ENCODE data around the gene KIF4A. TPM values are rescaled to one million over a fixed set of nuclear protein-coding genes. Genes with fewer than 3 reads are reported as not detected.

Gene KIF4A
- total RNA-seq, 2 donors from 2014 or later: 0.73 to 1.3 TPM

GRCh38 chrX:70449457-70449966 lies 159.6 kb downstream of the KIF4A start:
- H3K4me1 ChIP-seq (replicated peaks): no peaks in the 10 kb centered on the region
- no peaks in the 10 kb centered on the region for H3K27me3 ChIP-seq (replicated peaks; ENCODE audit: insufficient read depth)
- no peaks in the 10 kb centered on the region for H3K36me3 ChIP-seq
- intact Hi-C loops (cut with DNase I): no loop called here
- TF ChIP-seq POLR2AphosphoS5 (IDR thresholded peaks at IDR 0.05) (no peak), CTCF (IDR thresholded peaks at IDR 0.05) (no peak), POLR2A (IDR thresholded peaks at IDR 0.05) (no peak)
- no peaks in the 10 kb centered on the region for H3K9me3 ChIP-seq
- no peak overlapping the region for H3K4me3 ChIP-seq
- DNase-seq (ENCODE audit: low spot score): no peak
- H3K27ac ChIP-seq: no peak overlapping the region
- WGBS: 94% methylated on average over 14 of the region's 14 CpGs

GRCh38 chrX:70452143-70452733 lies 162.3 kb downstream of the KIF4A start:
- Histone ChIP-seq H3K9me3 (no peaks in the 10 kb centered on the region), H3K4me1 (replicated peaks) (no peaks in the 10 kb centered on the region), H3K27ac (peak overlapping the region; percentile 68 to 77), H3K36me3 (no peaks in the 10 kb centered on the region), H3K4me3 (peak overlapping the region; percentile 31 to 39), H3K27me3 (replicated peaks; ENCODE audit: insufficient read depth) (no peaks in the 10 kb centered on the region)
- TF ChIP-seq CTCF (IDR thresholded peaks at IDR 0.05) (peak; percentile 15 to 61 (median 46)), POLR2A (IDR thresholded peaks at IDR 0.05) (peak; percentile 33), POLR2AphosphoS5 (IDR thresholded peaks at IDR 0.05) (no peak)
- intact Hi-C loops (cut with DNase I): loop anchor here (5.0 to 10.0 kb wide), 2 partner anchors 100 to 213 kb away; no protein-coding TSS in a partner anchor
- peak; percentile 52 for DNase-seq (ENCODE audit: low spot score)
- under 1% methylated on average over 38 of the region's 39 CpGs for WGBS

GRCh38 chrX:70453024-70453618 lies 163.2 kb downstream of the KIF4A start:
- H3K9me3 ChIP-seq: no peaks in the 10 kb centered on the region
- no peaks in the 10 kb centered on the region for H3K27me3 ChIP-seq (replicated peaks; ENCODE audit: insufficient read depth)
- 48% methylated on average over 5 of the region's 5 CpGs for WGBS
- H3K4me3 ChIP-seq: peak overlapping the region; percentile 31 to 39
- H3K27ac ChIP-seq: peak overlapping the region; percentile 68 to 77
- no peaks in the 10 kb centered on the region for H3K4me1 ChIP-seq (replicated peaks)
- intact Hi-C loops (cut with DNase I): loop anchor here (5.0 to 10.0 kb wide), 2 partner anchors 99 to 212 kb away; no protein-coding TSS in a partner anchor
- no peaks in the 10 kb centered on the region for H3K36me3 ChIP-seq
- no peak for DNase-seq (ENCODE audit: low spot score)
- TF ChIP-seq POLR2A (IDR thresholded peaks at IDR 0.05) (no peak), POLR2AphosphoS5 (IDR thresholded peaks at IDR 0.05) (no peak), CTCF (IDR thresholded peaks at IDR 0.05) (no peak)

GRCh38 chrX:70454441-70455365 lies 164.8 kb downstream of the KIF4A start:
- intact Hi-C loops (cut with DNase I): loop anchor here (5.0 to 10.0 kb wide), 2 partner anchors 98 to 210 kb away; no protein-coding TSS in a partner anchor
- 2% methylated on average over 27 of the region's 48 CpGs for WGBS

More at GRCh38 chrX:70454441-70455365, 164.8 kb downstream of the KIF4A start:
- no peaks in the 10 kb centered on the region for H3K9me3 ChIP-seq
- DNase-seq (ENCODE audit: low spot score): peak; percentile 81
- H3K4me3 ChIP-seq: peak overlapping the region; percentile 52 to 55
- no peaks in the 10 kb centered on the region for H3K36me3 ChIP-seq
- H3K4me1 ChIP-seq (replicated peaks): no peaks in the 10 kb centered on the region
- no peaks in the 10 kb centered on the region for H3K27me3 ChIP-seq (replicated peaks; ENCODE audit: insufficient read depth)
- H3K27ac ChIP-seq: peak overlapping the region; percentile 83 to 88
- TF ChIP-seq POLR2A (IDR thresholded peaks at IDR 0.05): peak; percentile 20
- peak; percentile 27 to 81 (median 66) for TF ChIP-seq CTCF (IDR thresholded peaks at IDR 0.05)
- no peak for TF ChIP-seq POLR2AphosphoS5 (IDR thresholded peaks at IDR 0.05)

Data from prostate gland (tissue), 2 donors.